HL-60 (cell line): ENCODE measurements around the gene DUSP5.

Experiments
- DNase-seq, 2 experiments: peaks; one replicate each; pipeline ENCODE4 v3.0.0-alpha.2; 2010 to 2020; ENCODE audit warnings: low read depth in 1 of 2, low spot score in 1 of 2
- H3K27ac ChIP-seq: fragments of 250-450 bp; sonication (Bioruptor Pico); replicated peaks from 2 replicates; pipeline ENCODE4 v1.5.1; 2020; ENCODE audit warnings: mild to moderate bottlenecking, moderate library complexity
- H3K27me3 ChIP-seq: fragments of 250-450 bp; sonication (Bioruptor Pico); 2 replicates; pipeline ENCODE4 v1.5.1; 2021; ENCODE audit warnings: mild to moderate bottlenecking, moderate library complexity; ENCODE audit not compliant: insufficient read depth, poor library complexity, severe bottlenecking
- H3K4me3 ChIP-seq: replicated peaks from 2 replicates; pipeline ENCODE4 v1.5.1; 2011; ENCODE audit warnings: mild to moderate bottlenecking, control low read depth, low read length; ENCODE audit not compliant: insufficient read depth
- CTCF ChIP-seq: IDR thresholded peaks from one replicate; pipeline ENCODE4 v1.5.1; 2011; ENCODE audit warnings: low read length, control low read depth, inconsistent platforms; ENCODE audit not compliant: insufficient read depth
- GABPA ChIP-seq: IDR thresholded peaks from 2 replicates; pipeline ENCODE4 v1.6.1; 2012; ENCODE audit warnings: low read depth
- POLR2AphosphoS5 ChIP-seq: IDR thresholded peaks from 2 replicates; pipeline ENCODE4 v1.6.1; 2012; ENCODE audit warnings: low read depth
- REST ChIP-seq: IDR thresholded peaks from 2 replicates; pipeline ENCODE4 v1.6.1; 2012; ENCODE audit warnings: low read depth; ENCODE audit not compliant: insufficient replicate concordance
- SPI1 ChIP-seq: IDR thresholded peaks from 2 replicates; pipeline ENCODE4 v1.6.1; 2012; ENCODE audit warnings: low read depth, mild to moderate bottlenecking, borderline replicate concordance

Gene DUSP5

GRCh38 chr10:110486680-110487410, 10.9 kb upstream of the DUSP5 start:
- H3K27me3 ChIP-seq = no peaks in the 10 kb centered on the region
- DNase-seq = no peak
- no peak overlapping the region for H3K27ac ChIP-seq
- TF ChIP-seq POLR2AphosphoS5 (no peak), REST (no peak), CTCF (no peak), GABPA (no peak), SPI1 (no peak)
- no peak overlapping the region for H3K4me3 ChIP-seq

- H3K27me3 ChIP-seq = no peaks in the 10 kb centered on the region
- no peak for DNase-seq
- H3K4me3 ChIP-seq = no peak overlapping the region
- no peak for TF ChIP-seq CTCF
- H3K27ac ChIP-seq = no peak overlapping the region
Measured at GRCh38 chr10:110487411-110488331, 10.0 kb upstream of the DUSP5 start.

- no peak for TF ChIP-seq GABPA
- Histone ChIP-seq H3K27ac (no peak overlapping the region), H3K4me3 (no peak overlapping the region), H3K27me3 (no peaks in the 10 kb centered on the region)
- DNase-seq = no peak
Measured at GRCh38 chr10:110488332-110488681, 9.4 kb upstream of the DUSP5 start.

- no peak for DNase-seq
- Histone ChIP-seq H3K27ac (no peak overlapping the region), H3K4me3 (no peak overlapping the region), H3K27me3 (no peaks in the 10 kb centered on the region)
- TF ChIP-seq POLR2AphosphoS5 (no peak), GABPA (no peak), CTCF (no peak), REST (no peak), SPI1 (no peak)
Measured at GRCh38 chr10:110488940-110489339, 8.8 kb upstream of the DUSP5 start.
